HepG2 (cell line): ENCODE data around the gene TAF5. TPM values are rescaled to one million over a fixed set of nuclear protein-coding genes. Genes with fewer than 3 reads are reported as not detected.

Source experiments
- BCL3 ChIP-seq: sonication (generic); formaldehyde crosslinking; IDR thresholded peaks from 2 replicates; pipeline ENCODE4 v1.5.1; 2020; ENCODE audit warnings: mild to moderate bottlenecking, missing genetic modification reagents, moderate library complexity
- CEBPG ChIP-seq: IDR thresholded peaks from 2 replicates; pipeline ENCODE4 v1.6.1; 2016
- FIP1L1 ChIP-seq: fragments of 200-400 bp; formaldehyde crosslinking; IDR thresholded peaks from 2 replicates; pipeline ENCODE4 v1.6.1; 2018; ENCODE audit warnings: low read depth, mild to moderate bottlenecking, low read length, moderate library complexity, borderline replicate concordance; ENCODE audit not compliant: insufficient read depth
- HIVEP1 ChIP-seq: sonication (generic); formaldehyde crosslinking; IDR thresholded peaks from 2 replicates; pipeline ENCODE4 v1.4.0; 2020; ENCODE audit warnings: mild to moderate bottlenecking, missing genetic modification reagents
- HNF1A ChIP-seq, 2 experiments: sonication (generic) in 1 of 2; formaldehyde crosslinking in 1 of 2; IDR thresholded peaks; 2 replicates each; pipeline versions ENCODE4 v1.4.0 to v1.6.1; 2016 to 2020; ENCODE audit warnings: borderline replicate concordance in 1 of 2, low read depth in 1 of 2, mild to moderate bottlenecking in 1 of 2, missing genetic modification reagents in 1 of 2
- MAF1 ChIP-seq: sonication (generic); formaldehyde crosslinking; IDR thresholded peaks from 2 replicates; pipeline ENCODE4 v1.5.0; 2020; ENCODE audit warnings: missing genetic modification reagents, borderline replicate concordance
- NRL ChIP-seq: sonication (generic); formaldehyde crosslinking; IDR thresholded peaks from 2 replicates; pipeline ENCODE4 v1.5.0; 2020; ENCODE audit warnings: missing genetic modification reagents, mild to moderate bottlenecking, moderate library complexity, borderline replicate concordance
- TEAD3 ChIP-seq: optimal IDR thresholded peaks from 2 replicates; pipeline ENCODE3; 2016; ENCODE audit warnings: borderline replicate concordance
- ZNF407 ChIP-seq: sonication (generic); formaldehyde crosslinking; IDR thresholded peaks from one replicate; pipeline ENCODE4 v1.5.1; 2020; ENCODE audit warnings: mild to moderate bottlenecking, missing genetic modification reagents; ENCODE audit errors: not compliant biosample characterization
- ZNF547 ChIP-seq: sonication (generic); formaldehyde crosslinking; IDR thresholded peaks from 2 replicates; pipeline ENCODE4 v1.5.1; 2020; ENCODE audit warnings: mild to moderate bottlenecking, missing genetic modification reagents
- ZNF558 ChIP-seq: sonication (generic); formaldehyde crosslinking; IDR thresholded peaks from 2 replicates; pipeline ENCODE4 v1.9.0; 2022; ENCODE audit warnings: mild to moderate bottlenecking, missing genetic modification reagents, borderline replicate concordance
- ZNF572 ChIP-seq: sonication (generic); formaldehyde crosslinking; IDR thresholded peaks from 2 replicates; pipeline ENCODE4 v1.5.1; 2020; ENCODE audit warnings: mild to moderate bottlenecking, missing genetic modification reagents
- ZNF792 ChIP-seq: IDR thresholded peaks from 2 replicates; pipeline ENCODE4 v1.6.1; 2016
- polyA plus RNA-seq, 8 experiments: library from polyadenylated mRNA; depleted of rRNA in 3 of 8; stranded (reverse) in 7 of 8; unstranded in 1 of 8; fragments of >200 nt; fragmentation: Illumina TruSeq in 4 of 8; extraction: Trizol in 4 of 8; gene quantifications; 2 replicates each; pipeline versions ENCODE4 v1.2.1 to v1.2.3, GENCODE V29; 2011 to 2016; ENCODE audit warnings: low read depth in 4 of 8, missing spikeins in 1 of 8, mixed read lengths in 1 of 8; ENCODE audit not compliant: insufficient read depth in 1 of 8
- total RNA-seq, 5 experiments: library from RNA; depleted of rRNA; stranded (reverse); fragments of >200 nt; fragmentation: Illumina TruSeq; extraction: Trizol; gene quantifications; 2 replicates each; pipeline ENCODE4 v1.2.3, GENCODE V29; 2016; ENCODE audit warnings: low read depth in 1 of 5

The TAF5 gene
- total and polyA plus RNA-seq, 2 of the 13 experiments (the other 11 are each of a cell fraction or from before 2014, with no cell fraction given) = 3.8 to 8.7 TPM

- TF ChIP-seq CEBPG (CRISPR knock-in tag) (peak; percentile 64), NRL (CRISPR knock-in tag) (peak; percentile 82), BCL3 (CRISPR knock-in tag) (peak; percentile 92; the same call in 1 of the 2 replicates), MAF1 (CRISPR knock-in tag) (peak; percentile 38; the same call in 1 of the 2 replicates), HNF1A (IDR thresholded peaks at IDR 0.05; ENCODE audit: low read depth) (no peak), HNF1A (CRISPR knock-in tag; IDR thresholded peaks at IDR 0.05; ENCODE audit: borderline replicate concordance) (no peak; the same call in 1 of the 2 replicates), ZNF572 (CRISPR knock-in tag) (no peak), ZNF547 (CRISPR knock-in tag) (peak; percentile 22; the same call in 1 of the 2 replicates), HIVEP1 (CRISPR knock-in tag) (peak; percentile 58; the same call in 1 of the 2 replicates), TEAD3 (CRISPR knock-in tag) (peak; percentile 54), FIP1L1 (no peak), ZNF558 (CRISPR knock-in tag) (no peak; the same call in 1 of the 2 replicates), ZNF407 (no peak), ZNF792 (CRISPR knock-in tag) (peak; percentile 72; the same call in 1 of the 2 replicates)
Observed at GRCh38 chr10:103367782-103368518, at the start of gene TAF5 (continued).
